NCI-H1105 (cell line): Measurements from ENCODE around the gene FAM131A.
A peak's percentile ranks its signal among the peaks of the same experiment; 100 is the strongest.

ENCODE experiments used
- DNase-seq: peaks from one replicate; lab custom pipeline; 2025; lab: John Stamatoyannopoulos, UW

Gene FAM131A

GRCh38 chr3:184316792-184317191, 20.6 kb upstream of the FAM131A start:
- no peak for DNase-seq

- no peak for DNase-seq
Measured at GRCh38 chr3:184317201-184317600, 20.2 kb upstream of the FAM131A start.

GRCh38 chr3:184320104-184320445, 17.3 kb upstream of the FAM131A start:
- DNase-seq, result peak; percentile 63

- no peak for DNase-seq
Measured at GRCh38 chr3:184321666-184322065, 15.7 kb upstream of the FAM131A start.

GRCh38 chr3:184322731-184323487, 14.5 kb upstream of the FAM131A start:
- no peak for DNase-seq

- DNase-seq, result no peak
Measured at GRCh38 chr3:184323696-184324095, 13.7 kb upstream of the FAM131A start.

- DNase-seq, result no peak
Measured at GRCh38 chr3:184325269-184325668, 12.1 kb upstream of the FAM131A start.

GRCh38 chr3:184325715-184326369, 11.6 kb upstream of the FAM131A start:
- no peak for DNase-seq

GRCh38 chr3:184327171-184327570, 10.2 kb upstream of the FAM131A start:
- DNase-seq, result no peak

- no peak for DNase-seq
Measured at GRCh38 chr3:184328516-184328915, 8.9 kb upstream of the FAM131A start.

- no peak for DNase-seq
Measured at GRCh38 chr3:184332370-184333090, 4.9 kb upstream of the FAM131A start.

GRCh38 chr3:184333190-184333589, 4.2 kb upstream of the FAM131A start:
- no peak for DNase-seq

GRCh38 chr3:184333700-184334099, 3.7 kb upstream of the FAM131A start:
- DNase-seq, result no peak

GRCh38 chr3:184334470-184335158, 2.8 kb upstream of the FAM131A start:
- DNase-seq, result no peak

GRCh38 chr3:184335291-184335660, 2.1 kb upstream of the FAM131A start:
- DNase-seq, result peak; percentile 42

- DNase-seq, result peak; percentile 89
Measured at GRCh38 chr3:184335661-184336546, 1.5 kb upstream of the FAM131A start.

GRCh38 chr3:184336547-184337398, 627 bp upstream of the FAM131A start:
- DNase-seq, result no peak

GRCh38 chr3:184337981-184338380, 581 bp downstream of the FAM131A start:
- no peak for DNase-seq

GRCh38 chr3:184338511-184338945, 1.1 kb downstream of the FAM131A start:
- peak; percentile 98 for DNase-seq

- DNase-seq, result peak; percentile 82
Measured at GRCh38 chr3:184339001-184339400, 1.6 kb downstream of the FAM131A start.
